OCI-LY7 (cell line): Measurements from ENCODE around the gene SLC30A9. TPM values are rescaled to one million over a fixed set of nuclear protein-coding genes. Genes with fewer than 3 reads are reported as not detected.

ENCODE experiments used
- BruUV-seq: library from RNA; stranded (reverse); fragments of 400-500 nt; replicated peaks from 2 replicates; lab custom pipeline; 2021; lab: Mats Ljungman, UMichigan
- CTCF ChIA-PET: fragments of 300-600 bp; sonication (Branson Sonifier 250); formaldehyde crosslinking; loops from one replicate; lab custom pipeline; 2022; ENCODE audit warnings: antibody characterized with exemption; ENCODE audit not compliant: unreplicated experiment; lab: Charles Lee
- POLR2A ChIA-PET: fragments of 300-600 bp; sonication (Branson Sonifier 250); formaldehyde crosslinking; loops from one replicate; lab custom pipeline; 2022; ENCODE audit warnings: antibody characterized with exemption; lab: Charles Lee
- DNase-seq: peaks from one replicate; pipeline ENCODE4 v3.0.0-alpha.2; 2015; ENCODE audit warnings: low spot score
- H2AFZ ChIP-seq: fragments of 200-600 bp; sonication (generic), shearing (Covaris generic); 2 replicates; pipeline ENCODE4 v1.6.1; 2014; ENCODE audit warnings: mild to moderate bottlenecking, antibody characterized with exemption, low read length, moderate library complexity
- H3K27ac ChIP-seq: fragments of 200-600 bp; sonication (generic); 2 replicates; pipeline ENCODE4 v1.5.1; 2014; ENCODE audit warnings: mixed run types, low read depth, mild to moderate bottlenecking, moderate library complexity, low read length, inconsistent platforms; ENCODE audit not compliant: poor library complexity, severe bottlenecking
- H3K36me3 ChIP-seq: fragments of 200-600 bp; sonication (generic); 2 replicates; pipeline ENCODE4 v1.6.1; 2014; ENCODE audit warnings: mild to moderate bottlenecking, antibody characterized with exemption, low read length, moderate library complexity, mixed read lengths; ENCODE audit not compliant: insufficient read depth
- H3K4me1 ChIP-seq: fragments of 200-600 bp; sonication (generic); 2 replicates; pipeline ENCODE4 v1.5.1; 2014; ENCODE audit warnings: mild to moderate bottlenecking, low read length; ENCODE audit not compliant: insufficient read depth, poor library complexity, severe bottlenecking
- H3K4me2 ChIP-seq: fragments of 200-600 bp; sonication (generic); 2 replicates; pipeline ENCODE4 v1.6.1; 2014; ENCODE audit warnings: mild to moderate bottlenecking, low read length
- H3K4me3 ChIP-seq: fragments of 200-600 bp; sonication (generic); 2 replicates; pipeline ENCODE4 v1.5.1; 2014; ENCODE audit warnings: mild to moderate bottlenecking, low read depth, low read length; ENCODE audit not compliant: poor library complexity, severe bottlenecking
- H3K79me2 ChIP-seq: fragments of 200-600 bp; sonication (generic); 2 replicates; pipeline ENCODE4 v1.6.1; 2016; ENCODE audit warnings: low read depth, mild to moderate bottlenecking, low read length, moderate library complexity, mixed read lengths; ENCODE audit not compliant: insufficient read depth
- H3K9me2 ChIP-seq: fragments of 200-600 bp; sonication (generic); 2 replicates; pipeline ENCODE4 v1.6.1; 2016; ENCODE audit warnings: mild to moderate bottlenecking, low read length, mixed read lengths; ENCODE audit not compliant: insufficient read depth
- H3K9me3 ChIP-seq: fragments of 200-600 bp; sonication (generic); 2 replicates; pipeline ENCODE4 v1.6.1; 2014; ENCODE audit warnings: mild to moderate bottlenecking, mixed run types, low read length, mixed read lengths
- H4K20me1 ChIP-seq: fragments of 200-600 bp; sonication (generic); 2 replicates; pipeline ENCODE4 v1.6.1; 2014; ENCODE audit warnings: mild to moderate bottlenecking, antibody characterized with exemption, low read length, moderate library complexity, mixed read lengths; ENCODE audit not compliant: insufficient read depth
- CTCF ChIP-seq: fragments of 200-600 bp; sonication (generic); conservative IDR thresholded peaks from 2 replicates; pipeline ENCODE4 v1.5.1; 2014; ENCODE audit warnings: mild to moderate bottlenecking, antibody characterized with exemption, low read length, moderate library complexity, mixed read lengths
- EZH2phosphoT487 ChIP-seq: fragments of 200-600 bp; sonication (generic); IDR thresholded peaks from 2 replicates; pipeline ENCODE4 v1.6.1; 2018; ENCODE audit warnings: low read depth, borderline replicate concordance, mild to moderate bottlenecking, mixed run types, antibody characterized with exemption, low read length, moderate library complexity, mixed read lengths
- intact Hi-C: fragments of 100-400 bp; cut with micrococcal nuclease; formaldehyde crosslinking; loops from one replicate; pipeline ENCODE4 v1.10.0; 2022; ENCODE audit not compliant: unreplicated experiment
- total RNA-seq, 2 experiments: library from RNA; depleted of rRNA in 1 of 2; stranded (reverse); fragments of >200 nt in 1 of 2; shearing (Covaris generic) in 1 of 2; gene quantifications; 2 replicates each; pipeline ENCODE4 v1.2.3, GENCODE V29; 2014 to 2022

The SLC30A9 gene
- total RNA-seq, 2 experiments from 2014 or later, result 33.8 to 40.8 TPM

- CTCF ChIA-PET, result no interaction called here
- no TSS peak for BruUV-seq
- TF ChIP-seq CTCF (no peak), EZH2phosphoT487 (no peak)
- Histone ChIP-seq H3K4me1 (no peaks in the 10 kb centered on the region), H3K4me2 (no peak overlapping the region), H3K9me3 (no peaks in the 10 kb centered on the region), H3K4me3 (no peak overlapping the region), H2AFZ (no peak overlapping the region), H4K20me1 (no peaks in the 10 kb centered on the region), H3K9me2 (no peaks in the 10 kb centered on the region), H3K27ac (no peak overlapping the region), H3K79me2 (no peaks in the 10 kb centered on the region), H3K36me3 (peaks cover 8% of the 10 kb centered on the region; the same call in 1 of the 2 replicates)
- DNase-seq, result no peak
- intact Hi-C loops, result no loop called here
- POLR2A ChIA-PET, result no interaction called here
These were observed 93.5 kb downstream of the SLC30A9 start for GRCh38 chr4:42083816-42084215.

GRCh38 chr4:42088386-42088785 is 98.1 kb downstream of the SLC30A9 start:
- H3K4me3 ChIP-seq, result no peak overlapping the region
- H3K27ac ChIP-seq, result no peak overlapping the region
- TF ChIP-seq EZH2phosphoT487, result no peak
- no peak for TF ChIP-seq CTCF
- H4K20me1 ChIP-seq, result no peaks in the 10 kb centered on the region
- H3K79me2 ChIP-seq, result no peaks in the 10 kb centered on the region
- no TSS peak for BruUV-seq
- H3K36me3 ChIP-seq, result no peaks in the 10 kb centered on the region
- POLR2A ChIA-PET, result no interaction called here
- DNase-seq, result no peak
- CTCF ChIA-PET, result no interaction called here
- H2AFZ ChIP-seq, result no peak overlapping the region
- H3K4me2 ChIP-seq, result no peak overlapping the region
- intact Hi-C loops, result no loop called here
- H3K9me3 ChIP-seq, result no peaks in the 10 kb centered on the region
- no peaks in the 10 kb centered on the region for H3K9me2 ChIP-seq
- no peaks in the 10 kb centered on the region for H3K4me1 ChIP-seq

GRCh38 chr4:42101446-42101975 is 111.2 kb downstream of the SLC30A9 start:
- BruUV-seq, result no TSS peak
- no peaks in the 10 kb centered on the region for H3K9me2 ChIP-seq
- H3K4me2 ChIP-seq, result no peak overlapping the region
- H3K27ac ChIP-seq, result no peak overlapping the region
- POLR2A ChIA-PET, result no interaction called here
- no peak for TF ChIP-seq CTCF
- TF ChIP-seq EZH2phosphoT487, result no peak
- intact Hi-C loops, result no loop called here
- H4K20me1 ChIP-seq, result no peaks in the 10 kb centered on the region; the same call in 1 of the 2 replicates
- H3K79me2 ChIP-seq, result no peaks in the 10 kb centered on the region
- no peak overlapping the region for H3K4me3 ChIP-seq
- no peak for DNase-seq
- peaks cover 21% of the 10 kb centered on the region for H3K36me3 ChIP-seq
- H2AFZ ChIP-seq, result no peak overlapping the region
- CTCF ChIA-PET, result no interaction called here
- no peaks in the 10 kb centered on the region for H3K4me1 ChIP-seq
- no peaks in the 10 kb centered on the region for H3K9me3 ChIP-seq
